GM23338 (cell line): ENCODE data around the gene KLHDC7B. TPM values are rescaled to one million over a fixed set of nuclear protein-coding genes. Genes with fewer than 3 reads are reported as not detected.

Experiments
- ATAC-seq: fragments of 200-7000 bp; cut with Tn5 transposase; 3 replicates; pipeline ENCODE4 v1.9.1; 2020
- DNase-seq: peaks from one replicate; pipeline ENCODE4 v3.0.0-alpha.2; 2015; ENCODE audit warnings: low spot score
- H2AFZ ChIP-seq: fragments of 200-600 bp; sonication (generic); 2 replicates; pipeline ENCODE4 v1.8.0; 2016; ENCODE audit warnings: antibody characterized with exemption, mild to moderate bottlenecking, moderate library complexity
- H3F3A ChIP-seq: fragments of 200-600 bp; sonication (generic); replicated peaks from 2 replicates; pipeline ENCODE4 v1.8.0; 2017; ENCODE audit warnings: antibody characterized with exemption, mixed run types, low read depth
- H3K27ac ChIP-seq: fragments of 200-600 bp; sonication (generic); 2 replicates; pipeline ENCODE4 v1.6.1; 2016; ENCODE audit warnings: low read depth
- H3K27me3 ChIP-seq: fragments of 200-600 bp; sonication (generic); 2 replicates; pipeline ENCODE4 v1.8.0; 2016; ENCODE audit warnings: mild to moderate bottlenecking, mixed run types, moderate library complexity; ENCODE audit not compliant: insufficient read depth
- H3K36me3 ChIP-seq: fragments of 200-600 bp; sonication (generic); 2 replicates; pipeline ENCODE4 v1.8.0; 2016; ENCODE audit warnings: mild to moderate bottlenecking; ENCODE audit not compliant: insufficient read depth
- H3K4me1 ChIP-seq: fragments of 200-600 bp; sonication (generic); 2 replicates; pipeline ENCODE4 v1.8.0; 2016; ENCODE audit warnings: mild to moderate bottlenecking, moderate library complexity; ENCODE audit not compliant: insufficient read depth
- H3K4me2 ChIP-seq: fragments of 200-600 bp; sonication (generic); 2 replicates; pipeline ENCODE4 v1.7.1; 2017; ENCODE audit warnings: mixed run types
- H3K4me3 ChIP-seq: fragments of 200-600 bp; sonication (generic); 2 replicates; pipeline ENCODE4 v1.6.1; 2016; ENCODE audit warnings: mixed run types
- H3K79me2 ChIP-seq: fragments of 200-600 bp; sonication (generic); replicated peaks from 2 replicates; pipeline ENCODE4 v1.8.0; 2017; ENCODE audit warnings: mild to moderate bottlenecking; ENCODE audit not compliant: insufficient read depth
- H3K9me2 ChIP-seq: fragments of 200-600 bp; sonication (generic); 2 replicates; pipeline ENCODE4 v1.8.0; 2017; ENCODE audit not compliant: insufficient read depth
- H4K20me1 ChIP-seq: fragments of 200-600 bp; sonication (generic); replicated peaks from 2 replicates; pipeline ENCODE4 v1.8.0; 2017; ENCODE audit warnings: mild to moderate bottlenecking; ENCODE audit not compliant: insufficient read depth
- H3K27ac Mint-ChIP-seq: 2 replicates; pipeline ENCODE4 v1.8.0; 2020; ENCODE audit warnings: inconsistent platforms, mild to moderate bottlenecking, moderate library complexity, mixed read lengths
- H3K27me3 Mint-ChIP-seq: 3 replicates; pipeline ENCODE4 v1.8.0; 2022; ENCODE audit warnings: low read depth, mild to moderate bottlenecking, moderate library complexity, mixed read lengths, inconsistent platforms; ENCODE audit not compliant: insufficient read depth, poor library complexity
- H3K36me3 Mint-ChIP-seq: 3 replicates; pipeline ENCODE4 v1.8.0; 2021; ENCODE audit warnings: low read depth, mild to moderate bottlenecking, inconsistent platforms, moderate library complexity, mixed read lengths
- H3K4me1 Mint-ChIP-seq: 3 replicates; pipeline ENCODE4 v1.8.0; 2020; ENCODE audit warnings: mild to moderate bottlenecking, inconsistent platforms, mixed read lengths
- H3K4me3 Mint-ChIP-seq: 3 replicates; pipeline ENCODE4 v1.8.0; 2021; ENCODE audit warnings: moderate library complexity, mild to moderate bottlenecking, inconsistent platforms, mixed read lengths
- H3K9me3 Mint-ChIP-seq: 3 replicates; pipeline ENCODE4 v1.8.0; 2020; ENCODE audit warnings: moderate library complexity, mild to moderate bottlenecking, inconsistent platforms, mixed read lengths
- CTCF ChIP-seq, 2 experiments: fragments of 200-600 bp in 1 of 2; sonication (generic) in 1 of 2; conservative IDR thresholded peaks; 2 replicates each; pipeline versions ENCODE4 v1.5.1 to v1.6.1; 2016 to 2017; ENCODE audit warnings: antibody characterized with exemption in 2 of 2, low read depth in 2 of 2, mild to moderate bottlenecking in 2 of 2, moderate library complexity in 1 of 2
- ETS1 ChIP-seq: IDR thresholded peaks from 2 replicates; pipeline ENCODE4 v1.6.1; 2016; ENCODE audit warnings: antibody characterized with exemption
- EZH2 ChIP-seq: fragments of 200-600 bp; sonication (generic); IDR thresholded peaks from one replicate; pipeline ENCODE4 v1.8.0; 2017; ENCODE audit warnings: antibody characterized with exemption, mild to moderate bottlenecking, low read depth; ENCODE audit not compliant: unreplicated experiment
- EZH2phosphoT487 ChIP-seq: fragments of 200-600 bp; sonication (generic); IDR thresholded peaks from one replicate; pipeline ENCODE4 v1.8.1; 2018; ENCODE audit warnings: antibody characterized with exemption; ENCODE audit not compliant: unreplicated experiment
- JUNB ChIP-seq: IDR thresholded peaks from one replicate; pipeline ENCODE4 v1.6.1; 2016; ENCODE audit warnings: antibody characterized with exemption; ENCODE audit not compliant: unreplicated experiment
- NANOG ChIP-seq: IDR thresholded peaks from 2 replicates; pipeline ENCODE4 v1.6.1; 2016; ENCODE audit warnings: antibody characterized with exemption, borderline replicate concordance
- POLR2AphosphoS5 ChIP-seq: IDR thresholded peaks from 2 replicates; pipeline ENCODE4 v1.6.1; 2016; ENCODE audit warnings: antibody characterized with exemption, low read depth
- STAT1 ChIP-seq: IDR thresholded peaks from one replicate; pipeline ENCODE4 v1.6.1; 2016; ENCODE audit warnings: antibody characterized with exemption; ENCODE audit not compliant: unreplicated experiment
- ZNF114 ChIP-seq: fragments of 250-450 bp; sonication (Bioruptor Pico); IDR thresholded peaks from 2 replicates; pipeline ENCODE4 v1.5.0; 2020; ENCODE audit warnings: mild to moderate bottlenecking, moderate library complexity
- ZNF331 ChIP-seq: fragments of 250-450 bp; sonication (Bioruptor Pico); IDR thresholded peaks from 2 replicates; pipeline ENCODE4 v1.5.0; 2020; ENCODE audit warnings: low read depth, mild to moderate bottlenecking, moderate library complexity
- ZNF462 ChIP-seq: fragments of 250-450 bp; sonication (Bioruptor Pico); IDR thresholded peaks from 2 replicates; pipeline ENCODE4 v1.5.0; 2020; ENCODE audit warnings: mild to moderate bottlenecking, moderate library complexity
- polyA plus RNA-seq: library from polyadenylated mRNA; unstranded; fragments of >200 nt; fragmentation: Nextera tagmentation; extraction: Ambion mirVana; gene quantifications from 2 replicates; pipeline ENCODE4 v1.2.1, GENCODE V29; 2016
- total RNA-seq: library from RNA; depleted of rRNA; stranded (reverse); fragments of >200 nt; shearing (Covaris generic); gene quantifications from 2 replicates; pipeline ENCODE4 v1.2.3, GENCODE V29; 2014

Gene KLHDC7B
- total and polyA plus RNA-seq, 2 experiments from 2014 or later: not detected

GRCh38 chr22:50550395-50550794 is 4.7 kb downstream of the KLHDC7B start (continued):
- TF ChIP-seq ETS1: no peak
- no peak for TF ChIP-seq ZNF114 (CRISPR knock-in tag)
- TF ChIP-seq ZNF331 (CRISPR knock-in tag): no peak
- no peak for TF ChIP-seq ZNF462

GRCh38 chr22:50551160-50551752 is 5.6 kb downstream of the KLHDC7B start:
- Histone ChIP-seq H3F3A (no peaks in the 10 kb centered on the region; the same call in 1 of the 2 replicates), H3K4me1 (no peaks in the 10 kb centered on the region), H3K9me2 (no peaks in the 10 kb centered on the region), H3K36me3 (no peaks in the 10 kb centered on the region), H3K4me3 (no peak overlapping the region), H3K27ac (no peak overlapping the region), H3K4me2 (no peak overlapping the region), H4K20me1 (no peaks in the 10 kb centered on the region), H2AFZ (no peak overlapping the region), H3K27me3 (peaks cover 18% of the 10 kb centered on the region; the same call in 1 of the 2 replicates), H3K79me2 (no peaks in the 10 kb centered on the region)
- no peak for TF ChIP-seq STAT1
- TF ChIP-seq EZH2phosphoT487: no peak
- no peak for TF ChIP-seq CTCF (conservative IDR thresholded peaks at IDR 0.05; ENCODE audit: low read depth in 2 of 2)
- no peak for TF ChIP-seq POLR2AphosphoS5
- no peak for TF ChIP-seq ZNF114 (CRISPR knock-in tag)
- no peak for TF ChIP-seq EZH2
- no peak for TF ChIP-seq NANOG
- no peak for TF ChIP-seq ZNF331 (CRISPR knock-in tag)
- no peak for TF ChIP-seq JUNB
- Mint-ChIP-seq H3K9me3 (no peaks in the 10 kb centered on the region), H3K27me3 (peaks cover 21% of the 10 kb centered on the region), H3K27ac (no peak overlapping the region), H3K4me1 (peaks cover 9% of the 10 kb centered on the region; the same call in 2 of the 3 replicates), H3K4me3 (no peak overlapping the region), H3K36me3 (no peaks in the 10 kb centered on the region)
- DNase-seq (no peak), ATAC-seq (no peak)
